CD4-positive, alpha-beta T cell treated with Interleukin-15 for 4 hours (primary cell): Measurements from ENCODE around the gene MUCL3.
"Not testable (repeated sequence)": the region's sequence is repeated elsewhere in the genome, so short reads cannot be mapped to it uniquely, and the experiment has no call there.

Experiments
- DNase-seq: peaks from one replicate; pipeline ENCODE4 v3.0.0-alpha.2; 2020; ENCODE audit warnings: low spot score

MUCL3 gene

DNA sequence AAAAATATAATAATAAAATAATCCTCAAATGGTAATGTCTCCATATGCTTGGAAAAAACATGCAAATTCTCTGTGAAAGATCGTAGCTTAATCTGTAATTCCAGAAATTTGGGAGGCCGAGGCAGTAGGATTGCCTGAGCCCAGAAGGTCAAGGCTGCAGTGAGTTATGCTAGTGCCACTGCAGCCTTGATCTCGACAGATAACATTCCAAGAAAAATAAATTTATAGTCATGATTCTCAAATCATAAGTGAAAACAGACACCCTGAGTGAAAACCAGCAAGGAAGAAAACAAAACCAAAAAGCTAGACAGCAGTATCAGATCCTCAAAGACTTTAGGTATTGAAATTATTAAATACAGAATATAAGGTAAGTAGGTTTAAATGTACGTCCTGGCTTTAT lies 38.9 kb downstream of the MUCL3 start:
- DNase-seq, result no peak

DNA sequence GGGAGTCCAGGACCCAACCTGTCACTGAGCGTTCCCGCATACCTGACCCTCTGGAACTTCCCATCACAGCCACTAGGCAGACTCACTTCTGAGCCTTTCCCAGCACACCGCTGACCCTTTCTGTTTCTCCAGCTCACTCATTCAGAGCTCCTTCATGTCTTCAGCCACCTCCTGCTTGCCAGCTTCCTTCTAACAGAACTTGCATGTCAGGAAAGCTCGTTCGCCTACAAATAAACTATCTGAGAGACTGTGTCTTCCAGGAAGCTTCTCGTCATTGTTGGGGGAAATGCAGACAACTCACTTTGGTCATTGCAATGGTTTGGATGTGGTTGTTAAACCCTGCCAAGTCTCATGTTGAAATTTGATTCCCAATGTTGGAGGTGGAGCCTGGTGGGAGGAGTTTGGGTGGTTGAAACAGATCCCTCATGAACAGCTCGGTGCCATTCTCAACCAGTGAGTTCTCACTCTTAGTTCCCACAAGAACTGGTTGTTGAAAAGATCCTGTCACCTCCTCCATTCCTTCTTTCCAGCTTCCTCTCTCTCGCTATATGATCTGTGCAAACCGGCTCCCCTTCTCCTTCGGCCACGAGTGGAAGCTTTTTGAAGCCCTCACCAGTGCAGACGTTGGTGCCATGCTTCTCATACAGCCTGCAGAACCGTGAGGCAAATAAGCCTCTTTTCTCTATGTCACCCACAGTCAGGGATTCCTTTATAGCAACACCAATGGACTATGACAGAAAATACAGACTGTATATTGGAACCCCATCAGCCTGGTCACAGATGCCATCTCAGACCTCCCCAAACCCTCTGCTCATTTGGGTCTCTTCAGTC lies 41.4 kb downstream of the MUCL3 start:
- DNase-seq, result no peak

DNA sequence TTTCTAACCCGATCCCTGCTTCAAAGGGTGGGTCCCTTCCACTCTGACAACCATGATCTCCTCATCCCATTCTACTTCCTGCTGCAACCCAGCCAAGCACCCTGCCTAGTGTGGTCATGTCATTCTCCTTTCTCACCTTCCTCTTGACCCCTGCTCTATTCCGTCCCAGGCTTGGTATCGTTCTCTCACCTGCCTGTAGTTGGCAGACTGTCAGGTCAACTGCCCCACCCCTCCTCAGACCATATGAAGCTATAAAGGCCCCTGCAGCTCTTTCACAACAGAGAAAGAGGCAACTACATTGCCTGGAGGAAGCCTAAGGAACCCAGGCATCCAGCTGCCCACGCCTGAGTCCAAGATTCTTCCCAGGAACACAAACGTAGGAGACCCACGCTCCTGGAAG lies 42.7 kb downstream of the MUCL3 start, which contains the start of gene MUC21:
Gene MUC21, plus strand, starts transcription at position 280 of the 400 bp plus-strand sequence. CDS start 241 bp downstream, outside the sequence.
- DNase-seq, result no peak

DNA sequence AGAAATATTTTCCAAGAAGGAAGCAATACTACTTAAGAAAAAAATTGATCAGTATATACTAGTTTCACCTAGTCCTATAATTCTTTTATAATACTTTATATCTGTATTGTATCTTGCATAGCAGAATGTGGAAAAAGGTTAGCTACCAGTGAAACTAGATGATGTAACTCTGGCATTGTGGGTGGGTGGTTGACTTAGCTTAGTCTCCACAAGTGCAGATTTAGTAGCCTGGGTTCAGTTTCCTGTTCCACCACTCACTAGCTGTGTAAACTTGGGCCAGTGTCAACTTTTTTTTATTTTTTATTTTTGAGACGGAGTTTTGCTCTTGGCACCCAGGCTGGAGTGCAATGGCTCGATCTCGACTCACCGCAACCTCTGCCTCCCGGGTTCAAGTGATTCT lies 44.7 kb downstream of the MUCL3 start:
- no peak for DNase-seq

GRCh38 chr6:30987304-30987703 lies 46.5 kb downstream of the MUCL3 start:
- no peak for DNase-seq

DNA sequence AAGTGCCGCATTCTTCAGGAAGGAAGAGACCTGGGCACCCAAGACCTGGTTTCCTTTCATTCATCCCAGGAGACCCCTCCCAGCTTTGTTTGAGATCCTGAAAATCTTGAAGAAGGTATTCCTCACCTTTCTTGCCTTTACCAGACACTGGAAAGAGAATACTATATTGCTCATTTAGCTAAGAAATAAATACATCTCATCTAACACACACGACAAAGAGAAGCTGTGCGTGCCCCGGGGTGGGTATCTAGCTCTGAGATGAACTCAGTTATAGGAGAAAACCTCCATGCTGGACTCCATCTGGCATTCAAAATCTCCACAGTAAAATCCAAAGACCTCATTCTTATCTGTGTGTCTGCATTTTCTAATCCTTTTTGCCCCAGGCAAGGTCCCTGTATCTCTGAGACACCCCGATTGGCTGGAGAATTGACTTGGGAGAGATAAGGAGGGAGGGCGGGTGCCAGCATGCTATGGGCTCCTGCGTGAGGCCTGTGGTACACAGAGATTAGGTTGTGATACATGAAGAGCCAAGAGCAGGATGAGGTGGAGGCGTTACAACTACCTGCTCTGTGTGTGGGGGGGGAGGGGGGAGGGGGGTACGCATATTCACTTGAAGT lies 47.5 kb downstream of the MUCL3 start:
- no peak for DNase-seq

- peak; percentile 7 for DNase-seq
Observed at GRCh38 chr6:30990422-30991086, 49.8 kb downstream of the MUCL3 start.

- no peak for DNase-seq
Observed at GRCh38 chr6:30991891-30992290, 51.1 kb downstream of the MUCL3 start.

DNA sequence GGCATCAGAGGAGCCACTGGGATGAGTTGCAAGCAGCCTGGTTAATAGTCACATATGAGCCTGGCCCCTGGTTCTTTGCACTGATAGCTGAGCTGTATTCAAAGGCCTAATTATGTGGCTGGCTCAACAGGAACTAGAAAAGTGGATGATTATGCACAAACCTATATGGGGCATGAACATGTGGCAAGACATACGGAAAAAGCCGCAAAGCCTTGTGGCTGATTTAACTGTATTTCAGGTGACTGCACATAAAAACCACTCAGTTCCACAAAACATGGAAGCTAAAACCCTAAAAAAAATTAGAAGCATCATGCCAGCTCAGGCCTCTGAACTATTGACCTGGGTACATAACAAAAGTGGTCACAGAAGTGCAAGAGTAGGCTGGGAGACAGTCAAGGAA lies 56.5 kb downstream of the MUCL3 start:
- no peak for DNase-seq

- DNase-seq, result no peak
Observed at GRCh38 chr6:30998785-30999184, 58.0 kb downstream of the MUCL3 start.

GRCh38 chr6:31000067-31000860 lies 59.5 kb downstream of the MUCL3 start:
- not testable (repeated sequence) for DNase-seq

DNA sequence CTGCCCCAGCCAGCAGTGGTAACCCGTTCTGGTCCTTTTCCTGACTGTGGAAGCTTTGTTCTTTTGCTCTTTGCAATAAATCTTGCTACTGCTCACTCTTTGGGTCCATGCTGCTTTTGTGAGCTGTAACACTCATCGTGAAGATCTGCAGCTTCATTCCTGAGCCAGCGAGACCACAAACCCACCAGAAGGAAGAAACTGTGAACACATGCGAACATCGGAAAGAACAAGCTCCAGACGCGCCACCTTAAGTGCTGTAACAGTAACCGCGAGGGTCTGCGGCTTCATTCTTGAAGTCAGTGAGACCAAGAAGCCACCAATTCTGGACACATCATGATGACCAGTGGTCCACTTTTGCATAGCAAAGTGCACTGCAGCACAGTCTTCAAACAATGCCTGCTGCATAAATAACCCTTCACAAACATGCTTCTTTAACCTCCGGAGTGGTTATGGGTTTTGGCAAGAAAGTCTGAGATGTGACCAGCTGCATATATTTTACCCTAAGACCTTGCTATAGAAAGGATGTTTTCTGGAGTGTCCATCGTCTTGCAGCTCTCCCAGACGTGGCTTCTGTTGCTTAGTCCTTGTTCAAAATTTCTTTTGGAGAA lies 60.6 kb downstream of the MUCL3 start:
- DNase-seq, result no peak

DNA sequence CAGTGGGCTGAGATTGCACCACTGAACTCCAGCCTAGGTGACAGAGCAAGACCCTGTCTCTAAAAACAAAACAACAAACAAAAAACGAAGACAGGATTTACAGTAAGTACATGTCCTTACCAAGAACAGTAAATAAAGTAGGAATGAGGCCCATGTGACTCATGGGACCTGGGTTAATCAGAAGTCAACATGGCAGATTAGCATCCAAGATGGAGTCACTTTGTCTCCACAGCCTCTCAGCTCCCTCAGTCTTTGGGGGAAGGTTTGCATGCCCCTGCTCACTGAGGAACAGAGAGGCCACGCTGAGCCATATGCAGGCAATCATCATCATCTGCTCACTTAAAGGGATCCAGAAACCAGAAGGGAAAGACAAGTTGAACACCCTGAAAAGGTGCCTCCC lies 61.7 kb downstream of the MUCL3 start:
- DNase-seq, result no peak
